Right lobe of liver (tissue), 4 donors: Measurements from ENCODE around the gene NDUFS2.

Source experiments
- POLR2A ChIP-seq: fragments of 450-650 bp; IDR thresholded peaks from one replicate; pipeline ENCODE4 v1.6.1; 2017; ENCODE audit warnings: antibody characterized with exemption, mild to moderate bottlenecking
- TF ChIP-seq, protein P1 (sequence below), 4 donors: fragments of 200-600 bp in 3 of 4; fragments of 450-650 bp in 1 of 4; IDR thresholded peaks; one replicate each; pipeline versions ENCODE4 v1.5.1 to v1.8.0; 2016 to 2022; ENCODE audit warnings: antibody characterized with exemption in 4 of 4, mild to moderate bottlenecking in 2 of 4
- donor health status: DM: no; HTN: no; CAD: no.
- donor health status: DM: no; HTN: no; CAD: no.
- donor health status: DM: no; HTN: yes; CAD: no.

GRCh38 chr1:161172349-161172748 is 29.8 kb upstream of the NDUFS2 start:
- TF ChIP-seq, protein P1, sequence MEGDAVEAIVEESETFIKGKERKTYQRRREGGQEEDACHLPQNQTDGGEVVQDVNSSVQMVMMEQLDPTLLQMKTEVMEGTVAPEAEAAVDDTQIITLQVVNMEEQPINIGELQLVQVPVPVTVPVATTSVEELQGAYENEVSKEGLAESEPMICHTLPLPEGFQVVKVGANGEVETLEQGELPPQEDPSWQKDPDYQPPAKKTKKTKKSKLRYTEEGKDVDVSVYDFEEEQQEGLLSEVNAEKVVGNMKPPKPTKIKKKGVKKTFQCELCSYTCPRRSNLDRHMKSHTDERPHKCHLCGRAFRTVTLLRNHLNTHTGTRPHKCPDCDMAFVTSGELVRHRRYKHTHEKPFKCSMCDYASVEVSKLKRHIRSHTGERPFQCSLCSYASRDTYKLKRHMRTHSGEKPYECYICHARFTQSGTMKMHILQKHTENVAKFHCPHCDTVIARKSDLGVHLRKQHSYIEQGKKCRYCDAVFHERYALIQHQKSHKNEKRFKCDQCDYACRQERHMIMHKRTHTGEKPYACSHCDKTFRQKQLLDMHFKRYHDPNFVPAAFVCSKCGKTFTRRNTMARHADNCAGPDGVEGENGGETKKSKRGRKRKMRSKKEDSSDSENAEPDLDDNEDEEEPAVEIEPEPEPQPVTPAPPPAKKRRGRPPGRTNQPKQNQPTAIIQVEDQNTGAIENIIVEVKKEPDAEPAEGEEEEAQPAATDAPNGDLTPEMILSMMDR (IDR thresholded peaks at IDR 0.05), result no peak
- no peak for TF ChIP-seq POLR2A
